NCI-H2227 (cell line): Measurements from ENCODE around the gene COL24A1.
"Not testable (repeated sequence)": the region's sequence is repeated elsewhere in the genome, so short reads cannot be mapped to it uniquely, and the experiment has no call there.

ENCODE experiments used
- DNase-seq: peaks from one replicate; lab custom pipeline; 2025; ENCODE audit not compliant: unreplicated experiment; lab: John Stamatoyannopoulos, UW

COL24A1 gene

GRCh38 chr1:85900921-85901320 is 255.7 kb downstream of the COL24A1 start:
- no peak for DNase-seq

DNA sequence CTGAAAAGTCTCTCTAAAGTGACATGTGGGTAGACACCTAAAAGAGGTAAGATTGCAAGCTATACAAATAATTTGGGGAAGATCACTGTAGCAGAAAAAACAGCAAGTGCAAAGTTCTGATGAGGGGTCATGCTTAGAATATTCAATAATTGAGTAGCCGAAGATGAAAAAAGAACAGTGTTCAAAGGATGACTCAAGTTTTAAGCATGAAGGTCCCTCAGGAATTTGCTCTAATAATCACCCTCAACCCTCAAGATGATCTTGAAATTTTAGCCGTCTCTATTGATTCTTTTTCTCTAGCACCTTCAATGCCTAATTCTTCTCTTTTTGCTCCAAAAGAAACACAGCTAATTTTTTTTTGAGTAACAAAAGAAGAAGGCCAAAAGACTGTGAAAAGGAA is 257.7 kb downstream of the COL24A1 start:
- no peak for DNase-seq

DNA sequence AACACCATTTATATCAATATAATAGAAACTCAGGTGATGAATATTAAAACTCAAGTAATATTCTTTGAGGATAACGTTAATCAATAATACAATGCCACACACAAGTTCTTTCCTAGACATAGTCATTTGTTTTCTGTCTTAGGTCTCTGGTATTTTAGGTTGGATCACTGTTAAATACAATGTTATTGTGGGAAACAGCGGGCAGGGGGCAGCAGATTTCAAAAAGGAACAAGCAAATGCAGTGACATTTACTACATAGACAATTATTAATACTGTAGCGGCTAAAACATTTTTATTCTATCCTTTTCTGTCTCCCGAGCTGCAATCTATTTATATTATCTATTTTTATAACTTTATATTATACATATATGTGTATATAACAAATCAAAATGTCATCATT is 261.9 kb downstream of the COL24A1 start:
- DNase-seq: no peak

GRCh38 chr1:85892366-85892765 is 264.2 kb downstream of the COL24A1 start:
- DNase-seq: no peak

GRCh38 chr1:85889870-85890269 is 266.7 kb downstream of the COL24A1 start:
- DNase-seq: no peak

DNA sequence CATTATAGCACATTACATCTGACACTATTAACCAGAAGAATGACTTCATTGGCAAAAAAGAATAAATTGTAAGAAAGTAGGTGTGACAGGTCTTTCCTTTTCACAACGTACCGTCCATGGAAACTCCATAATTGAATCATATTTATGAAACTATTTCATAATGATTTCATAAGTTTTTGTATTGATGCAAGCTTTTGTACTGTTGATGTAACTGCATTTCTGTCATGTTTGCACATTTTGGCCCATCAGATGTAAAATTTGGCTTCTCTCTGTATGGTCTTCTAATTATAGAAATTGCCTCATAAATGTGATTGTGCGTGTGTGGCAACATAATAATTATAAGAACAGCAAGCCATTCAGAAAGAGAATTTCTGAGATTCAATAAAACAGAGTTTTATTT is 267.7 kb downstream of the COL24A1 start:
- no peak for DNase-seq

DNA sequence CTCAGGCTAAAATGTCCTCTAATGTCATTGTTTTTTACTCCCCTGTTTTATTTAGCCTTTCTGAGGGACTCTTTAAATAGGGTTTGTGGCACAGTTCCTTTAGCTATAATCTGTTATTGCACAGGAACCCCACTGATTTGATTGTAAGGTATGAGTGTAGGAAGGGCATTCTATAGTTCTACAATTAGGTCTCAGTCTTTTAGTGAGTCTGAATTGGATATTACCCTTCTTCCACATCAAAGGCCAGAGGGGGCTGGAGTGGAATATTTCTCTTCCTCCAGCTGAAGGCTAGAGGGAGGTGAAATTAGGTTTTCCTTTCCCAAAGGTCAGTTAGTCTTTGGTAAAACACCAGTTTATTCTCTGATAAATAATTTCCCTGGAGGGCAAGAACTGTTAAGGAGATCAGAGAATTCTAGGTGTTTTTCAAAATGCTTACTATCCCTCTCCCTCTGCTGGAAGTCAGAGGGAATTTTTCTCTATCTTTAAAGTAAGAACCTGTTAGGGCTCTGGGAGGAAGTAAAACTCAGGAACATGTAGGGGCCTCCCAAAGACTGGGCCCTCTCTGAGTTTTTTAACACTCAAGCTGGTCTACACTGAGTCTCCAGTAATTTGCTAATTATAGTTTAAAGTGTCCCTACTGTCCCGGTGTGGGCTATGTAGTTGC is 272.1 kb downstream of the COL24A1 start:
- DNase-seq: no peak

- DNase-seq: no peak
Measured at GRCh38 chr1:85867189-85867588, 289.4 kb downstream of the COL24A1 start.

DNA sequence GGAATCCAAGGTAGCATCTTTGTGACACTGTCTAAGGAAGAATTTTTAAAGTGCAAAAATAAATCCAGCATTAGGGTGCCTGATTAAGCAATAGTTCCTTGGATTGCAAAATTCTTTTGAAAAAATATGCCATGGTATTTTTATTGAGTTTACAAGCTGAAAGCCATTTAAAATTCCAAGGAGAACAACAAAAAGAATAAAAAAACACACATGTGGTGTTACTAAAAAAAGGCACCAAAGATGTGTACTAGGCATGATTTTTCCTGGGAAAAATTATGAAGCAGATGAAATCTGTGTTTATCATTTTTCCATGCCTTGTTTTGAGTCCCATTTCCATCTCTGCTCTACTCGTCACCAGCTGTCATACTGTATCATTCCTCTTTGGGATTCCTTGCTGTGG is 291.4 kb downstream of the COL24A1 start:
- no peak for DNase-seq

- DNase-seq: no peak
Measured at GRCh38 chr1:85864727-85865126, 291.8 kb downstream of the COL24A1 start.

GRCh38 chr1:85863639-85864038 is 292.9 kb downstream of the COL24A1 start:
- DNase-seq: not testable (repeated sequence)

GRCh38 chr1:85862456-85862855 is 294.1 kb downstream of the COL24A1 start:
- DNase-seq: no peak

DNA sequence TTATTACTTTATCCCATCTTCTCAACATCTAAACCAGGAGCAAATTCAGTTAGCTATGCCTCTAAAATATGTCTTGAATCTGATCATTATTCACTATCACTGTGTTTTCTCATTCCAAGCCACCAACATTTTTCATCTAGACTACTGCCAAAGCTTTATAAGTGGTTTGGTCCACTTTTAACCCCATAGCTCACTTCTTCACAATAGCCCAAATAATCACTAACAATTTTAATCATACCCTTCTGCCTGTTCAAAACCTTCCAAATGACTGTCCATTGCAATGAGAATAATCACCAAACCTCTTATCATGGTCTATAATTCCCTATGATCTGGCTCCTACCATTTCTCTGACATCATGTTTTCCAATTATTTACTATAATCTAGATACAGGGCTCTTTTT is 298.6 kb downstream of the COL24A1 start:
- DNase-seq: no peak

- no peak for DNase-seq
Measured at GRCh38 chr1:85850238-85850637, 306.3 kb downstream of the COL24A1 start.

DNA sequence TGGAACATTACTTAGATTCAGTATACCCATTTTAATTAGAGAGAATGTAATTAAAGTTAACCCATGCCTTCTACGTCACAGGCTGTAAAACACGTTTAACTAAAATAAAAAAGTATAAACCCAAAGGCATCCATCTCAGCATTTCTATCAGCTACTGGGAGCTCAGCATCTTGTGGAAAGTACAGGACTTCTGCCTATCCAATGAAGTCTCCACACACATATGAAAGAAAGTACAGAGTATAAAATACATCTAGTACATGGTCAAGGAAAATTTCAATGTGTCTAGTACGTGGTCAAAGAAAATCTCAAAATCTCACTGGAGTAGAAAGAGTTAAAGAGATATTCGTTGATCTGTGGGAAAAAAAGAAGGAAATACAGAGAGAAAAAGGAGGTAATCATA is 306.9 kb downstream of the COL24A1 start:
- no peak for DNase-seq

- DNase-seq: no peak
Measured at GRCh38 chr1:85847356-85847755, 309.2 kb downstream of the COL24A1 start.

DNA sequence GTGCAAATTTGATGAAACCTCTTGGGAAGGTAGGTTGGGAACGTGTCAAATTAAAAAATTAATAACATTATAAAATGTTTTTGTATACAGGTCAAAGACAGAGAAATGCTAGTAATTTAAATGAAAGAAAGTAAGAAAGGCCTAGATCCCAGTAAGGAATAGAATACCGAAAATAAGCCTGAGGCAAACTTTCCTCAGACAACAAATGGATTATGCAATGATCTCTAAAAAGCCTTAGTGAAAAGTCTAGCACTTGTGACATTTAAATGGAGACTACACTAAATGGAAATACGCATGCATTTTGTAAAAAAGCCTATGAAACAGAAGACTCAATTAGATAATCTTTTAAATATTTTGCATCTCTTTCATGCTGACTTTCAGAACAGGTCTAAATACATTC is 309.9 kb downstream of the COL24A1 start:
- no peak for DNase-seq

GRCh38 chr1:85839459-85839858 is 317.1 kb downstream of the COL24A1 start:
- no peak for DNase-seq

DNA sequence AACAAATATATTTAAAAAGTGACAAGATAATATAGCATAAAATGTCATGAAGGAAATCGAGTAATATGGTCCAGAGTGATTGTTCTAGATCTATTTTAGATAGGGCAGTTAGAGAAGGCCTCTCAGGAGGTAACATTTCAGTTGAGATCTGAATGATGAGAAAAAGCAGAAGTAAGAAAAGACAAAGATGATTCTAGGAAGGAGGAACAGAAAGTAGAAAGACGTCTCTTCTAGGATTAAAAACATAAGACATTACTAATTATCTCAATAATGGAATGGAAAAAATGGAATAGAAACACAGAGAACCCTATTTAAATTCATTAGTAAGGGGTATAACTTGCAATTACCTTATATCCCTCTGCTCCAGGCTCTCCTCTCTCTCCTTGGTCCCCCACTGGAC is 318.3 kb downstream of the COL24A1 start:
- no peak for DNase-seq

DNA sequence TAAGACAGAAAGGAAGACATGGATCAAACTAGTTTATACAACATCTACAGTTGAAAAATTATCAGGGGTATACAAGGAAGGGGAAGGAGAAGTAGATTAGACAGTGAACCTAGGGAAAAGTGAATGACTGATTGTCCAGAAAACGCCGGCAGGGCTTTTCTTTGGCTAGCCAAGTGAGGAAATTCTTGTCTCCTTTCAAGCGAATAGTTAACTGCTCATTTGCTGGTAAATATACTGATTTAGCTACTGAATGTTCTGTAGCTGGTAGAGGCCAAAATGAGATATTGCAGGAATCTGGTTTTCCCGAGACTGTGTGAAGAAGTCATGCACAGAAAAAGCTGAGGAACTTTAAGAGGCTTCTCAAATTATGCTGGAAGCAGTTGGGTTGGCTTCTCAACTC is 319.8 kb downstream of the COL24A1 start:
- no peak for DNase-seq

DNA sequence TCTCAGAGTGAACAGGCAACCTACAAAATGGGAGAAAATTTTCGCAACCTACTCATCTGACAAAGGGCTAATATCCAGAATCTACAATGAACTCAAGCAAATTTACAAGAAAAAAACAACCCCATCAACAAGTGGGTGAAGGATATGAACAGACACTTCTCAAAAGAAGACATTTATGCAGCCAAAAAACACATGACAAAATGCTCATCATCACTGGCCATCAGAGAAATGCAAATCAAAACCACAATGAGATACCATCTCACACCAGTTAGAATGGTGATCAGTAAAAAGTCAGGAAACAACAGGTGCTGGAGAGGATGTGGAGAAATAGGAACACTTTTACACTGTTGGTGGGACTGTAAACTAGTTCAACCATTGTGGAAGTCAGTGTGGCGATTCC is 323.4 kb downstream of the COL24A1 start:
- not testable (repeated sequence) for DNase-seq

DNA sequence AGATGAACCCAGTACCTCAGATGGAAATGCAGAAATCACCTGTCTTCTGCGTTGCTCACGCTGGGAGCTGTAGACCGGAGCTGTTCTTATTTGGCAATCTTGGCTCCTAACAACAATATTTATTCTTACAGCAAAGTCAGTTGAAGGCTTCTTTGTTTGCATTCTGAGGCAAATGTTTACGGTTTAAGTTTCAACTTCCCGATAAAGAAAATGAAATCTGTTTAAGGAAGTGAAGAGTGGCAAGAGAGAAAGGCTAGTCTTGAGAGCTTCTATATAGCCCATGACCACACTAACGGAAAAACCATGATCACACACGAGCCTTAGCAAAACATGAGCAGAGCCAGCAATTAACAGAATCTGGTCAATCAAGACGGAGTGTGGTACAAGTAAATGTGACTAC is 325.7 kb downstream of the COL24A1 start:
- no peak for DNase-seq

GRCh38 chr1:85824066-85824840 is 332.3 kb downstream of the COL24A1 start:
- no peak for DNase-seq
